HT-29 (cell line): ENCODE data around the gene LKAAEAR1. TPM values are rescaled to one million over a fixed set of nuclear protein-coding genes. Genes with fewer than 3 reads are reported as not detected.
"Not testable (repeated sequence)": the region's sequence is repeated elsewhere in the genome, so short reads cannot be mapped to it uniquely, and the experiment has no call there.

Source experiments
- DNase-seq: peaks from one replicate; pipeline ENCODE4 v3.0.0-alpha.2; 2015; ENCODE audit warnings: low spot score
- total RNA-seq: library from RNA; depleted of rRNA; stranded (reverse); fragments of >200 nt; shearing (Covaris generic); gene quantifications from 2 replicates; pipeline ENCODE4 v1.2.3, GENCODE V29; 2014; rRNA removed

LKAAEAR1 gene
- total RNA-seq = not detected in 2 replicates

GRCh38 chr20:64083804-64084684, at the start of gene LKAAEAR1:
LKAAEAR1 (minus strand) TSS chr20:64084398; CDS start chr20:64084219, 179 bp downstream.
- DNase-seq = no peak

- peak; percentile 83 for DNase-seq
Observed at GRCh38 chr20:64131406-64131805, 47.2 kb upstream of the LKAAEAR1 start.

GRCh38 chr20:64130876-64131275, 46.7 kb upstream of the LKAAEAR1 start:
- DNase-seq = no peak

GRCh38 chr20:64130271-64130670, 46.1 kb upstream of the LKAAEAR1 start:
- DNase-seq = no peak

- DNase-seq = no peak
Observed at GRCh38 chr20:64129146-64129782, 45.1 kb upstream of the LKAAEAR1 start.

GRCh38 chr20:64123517-64123916, 39.3 kb upstream of the LKAAEAR1 start:
- DNase-seq = not testable (repeated sequence)

GRCh38 chr20:64122927-64123326, 38.7 kb upstream of the LKAAEAR1 start:
- not testable (repeated sequence) for DNase-seq

GRCh38 chr20:64121586-64121985, 37.4 kb upstream of the LKAAEAR1 start:
- no peak for DNase-seq

- DNase-seq = no peak
Observed at GRCh38 chr20:64119681-64120341, 35.6 kb upstream of the LKAAEAR1 start.

GRCh38 chr20:64119301-64119680, 35.1 kb upstream of the LKAAEAR1 start:
- no peak for DNase-seq

GRCh38 chr20:64117432-64117777, 33.2 kb upstream of the LKAAEAR1 start:
- DNase-seq = not testable (repeated sequence)

GRCh38 chr20:64116541-64117431, 32.6 kb upstream of the LKAAEAR1 start:
- DNase-seq = no peak

GRCh38 chr20:64116016-64116415, 31.8 kb upstream of the LKAAEAR1 start:
- no peak for DNase-seq

GRCh38 chr20:64115171-64115911, 31.1 kb upstream of the LKAAEAR1 start:
- DNase-seq = no peak

GRCh38 chr20:64114356-64114971, 30.3 kb upstream of the LKAAEAR1 start:
- no peak for DNase-seq

GRCh38 chr20:64113796-64114355, 29.7 kb upstream of the LKAAEAR1 start:
- DNase-seq = no peak

- no peak for DNase-seq
Observed at GRCh38 chr20:64113444-64113775, 29.2 kb upstream of the LKAAEAR1 start.

- DNase-seq = no peak
Observed at GRCh38 chr20:64112691-64113443, 28.7 kb upstream of the LKAAEAR1 start.
